ENCODE data around the gene DAB2IP.

Gene DAB2IP

DNA sequence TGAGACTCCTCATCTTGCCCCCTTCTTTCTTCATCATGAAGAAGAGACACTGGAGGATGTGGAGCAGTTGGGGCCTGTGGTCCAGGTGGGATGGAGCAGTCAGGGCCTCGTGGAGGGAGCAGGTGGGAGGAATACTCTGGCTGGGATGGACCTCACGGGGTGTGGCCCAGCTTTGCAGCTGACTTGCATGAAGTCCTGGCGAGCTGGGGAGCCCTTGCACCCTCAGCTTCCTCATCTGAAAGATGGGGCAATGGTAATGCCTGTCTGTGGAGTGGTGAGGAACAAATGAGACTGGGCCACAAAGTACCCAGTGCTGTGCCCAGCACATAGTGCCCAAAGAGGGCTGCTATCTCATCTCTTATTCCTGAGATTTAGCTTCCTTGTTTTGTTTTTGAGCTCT lies 91.5 kb downstream of the DAB2IP start:
- Histone ChIP-seq H3K9ac (ENCODE audit: low read depth, low read length) (no peak overlapping the region), H4K20me1 (ENCODE audit: insufficient read depth, low read length) (no peaks in the 10 kb centered on the region), H3K4me1 (ENCODE audit: insufficient read depth, low read length) (peaks cover 28% of the 10 kb centered on the region; the same call in 1 of the 2 replicates), H3K27me3 (ENCODE audit: insufficient read depth, low read length, poor library complexity) (no peaks in the 10 kb centered on the region), H3K4me3 (ENCODE audit: low read depth in 1 of 2, low read length in 2 of 2) (no peak overlapping the region), H3K4me2 (ENCODE audit: insufficient read depth, low read length) (no peak overlapping the region), H3K79me2 (ENCODE audit: insufficient read depth, low read length) (no peaks in the 10 kb centered on the region), H3K36me3 (ENCODE audit: insufficient read depth, low read length) (no peaks in the 10 kb centered on the region), H3K27ac (ENCODE audit: low read length) (no peak overlapping the region), H3K9me3 (ENCODE audit: insufficient read depth, low read length, severe bottlenecking) (no peaks in the 10 kb centered on the region), H2AFZ (ENCODE audit: low read depth, low read length) (no peak overlapping the region)
- TF ChIP-seq EZH2 (IDR thresholded peaks at IDR 0.05; ENCODE audit: borderline replicate concordance, low read depth, low read length, severe bottlenecking) = no peak
- no peak for TF ChIP-seq CTCF (IDR thresholded peaks at IDR 0.05; ENCODE audit: borderline replicate concordance, extremely low read depth, low read length, poor library complexity, severe bottlenecking)
- DNase-seq = no peak
- ATAC-seq (ENCODE audit: insufficient read depth, low read depth) = no peak

GRCh38 chr9:121743441-121744001 lies 92.1 kb downstream of the DAB2IP start:
- TF ChIP-seq EZH2 (IDR thresholded peaks at IDR 0.05; ENCODE audit: borderline replicate concordance, low read depth, low read length, severe bottlenecking) (no peak), CTCF (IDR thresholded peaks at IDR 0.05; ENCODE audit: borderline replicate concordance, extremely low read depth, low read length, poor library complexity, severe bottlenecking) (no peak)
- no peak for ATAC-seq (ENCODE audit: insufficient read depth, low read depth)
- no peak overlapping the region for H3K27ac ChIP-seq (ENCODE audit: low read length)
- DNase-seq = no peak
- no peaks in the 10 kb centered on the region for H3K9me3 ChIP-seq (ENCODE audit: insufficient read depth, low read length, severe bottlenecking)
- no peaks in the 10 kb centered on the region for H3K27me3 ChIP-seq (ENCODE audit: insufficient read depth, low read length, poor library complexity)
- no peaks in the 10 kb centered on the region for H3K36me3 ChIP-seq (ENCODE audit: insufficient read depth, low read length)
- H3K4me3 ChIP-seq (ENCODE audit: low read depth in 1 of 2, low read length in 2 of 2) = no peak overlapping the region
- H4K20me1 ChIP-seq (ENCODE audit: insufficient read depth, low read length) = no peaks in the 10 kb centered on the region
- no peaks in the 10 kb centered on the region for H3K79me2 ChIP-seq (ENCODE audit: insufficient read depth, low read length)
- no peak overlapping the region for H2AFZ ChIP-seq (ENCODE audit: low read depth, low read length)
- peaks cover 30% of the 10 kb centered on the region; the same call in 1 of the 2 replicates for H3K4me1 ChIP-seq (ENCODE audit: insufficient read depth, low read length)
- H3K4me2 ChIP-seq (ENCODE audit: insufficient read depth, low read length) = no peak overlapping the region
- no peak overlapping the region for H3K9ac ChIP-seq (ENCODE audit: low read depth, low read length)

DNA sequence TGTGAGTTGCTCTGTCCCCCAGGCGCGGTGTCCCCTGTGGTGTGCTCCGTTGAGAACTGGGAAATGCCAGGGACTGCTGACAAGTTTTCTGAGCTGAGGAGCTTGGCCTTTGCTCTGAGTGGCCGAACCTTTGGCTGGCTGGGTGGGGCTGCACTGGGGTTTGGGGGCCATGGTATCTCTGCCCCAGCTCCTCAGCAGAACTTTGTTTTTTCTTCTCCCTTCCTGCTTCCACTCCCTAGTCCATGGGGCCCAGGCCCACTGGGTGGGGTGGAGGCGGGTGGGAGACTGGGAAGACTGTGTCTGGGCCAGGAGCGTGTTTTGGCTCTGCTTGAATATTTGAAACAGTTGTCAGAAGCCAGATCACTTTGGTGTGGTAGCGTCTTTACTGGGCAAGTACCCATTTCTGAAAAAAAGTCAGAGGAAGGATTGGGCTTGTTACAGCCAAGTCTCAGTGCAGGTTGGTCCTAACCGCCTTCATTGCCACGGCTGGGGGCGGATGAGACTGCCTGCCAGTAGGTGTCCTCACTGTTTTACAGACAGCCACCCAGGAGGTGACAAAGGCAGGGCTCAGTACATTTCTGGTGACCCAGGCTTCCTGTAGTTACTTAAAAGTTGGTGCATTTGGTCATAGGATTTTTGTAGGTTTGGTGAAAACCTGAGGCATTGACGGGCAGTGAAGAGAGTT lies 92.7 kb downstream of the DAB2IP start:
- no peak overlapping the region for H3K4me3 ChIP-seq (ENCODE audit: low read depth in 1 of 2, low read length in 2 of 2)
- H3K27ac ChIP-seq (ENCODE audit: low read length) = no peak overlapping the region
- H2AFZ ChIP-seq (ENCODE audit: low read depth, low read length) = no peak overlapping the region
- no peaks in the 10 kb centered on the region for H3K9me3 ChIP-seq (ENCODE audit: insufficient read depth, low read length, severe bottlenecking)
- no peak overlapping the region for H3K4me2 ChIP-seq (ENCODE audit: insufficient read depth, low read length)
- ATAC-seq (ENCODE audit: insufficient read depth, low read depth) (peak; percentile 54; the same call in 1 of the 3 replicates), DNase-seq (peak; percentile 16)
- no peak overlapping the region for H3K9ac ChIP-seq (ENCODE audit: low read depth, low read length)
- no peaks in the 10 kb centered on the region for H3K79me2 ChIP-seq (ENCODE audit: insufficient read depth, low read length)
- no peaks in the 10 kb centered on the region for H3K27me3 ChIP-seq (ENCODE audit: insufficient read depth, low read length, poor library complexity)
- TF ChIP-seq CTCF (IDR thresholded peaks at IDR 0.05; ENCODE audit: borderline replicate concordance, extremely low read depth, low read length, poor library complexity, severe bottlenecking) = peak; percentile 58
- no peak for TF ChIP-seq EZH2 (IDR thresholded peaks at IDR 0.05; ENCODE audit: borderline replicate concordance, low read depth, low read length, severe bottlenecking)
- no peaks in the 10 kb centered on the region for H3K36me3 ChIP-seq (ENCODE audit: insufficient read depth, low read length)
- H4K20me1 ChIP-seq (ENCODE audit: insufficient read depth, low read length) = no peaks in the 10 kb centered on the region
- H3K4me1 ChIP-seq (ENCODE audit: insufficient read depth, low read length) = peaks cover 25% of the 10 kb centered on the region; the same call in 1 of the 2 replicates

Measured in DND-41 (cell line).